ENCODE data around the gene LDAH.
"Not testable (repeated sequence)": the region's sequence is repeated elsewhere in the genome, so short reads cannot be mapped to it uniquely, and the experiment has no call there.

LDAH gene

GRCh38 chr2:20725782-20726181, 97.1 kb downstream of the LDAH start:
- TF ChIP-seq CTCF (conservative IDR thresholded peaks at IDR 0.05; ENCODE audit: low read length): no peak
- no peak overlapping the region for H3K4me3 ChIP-seq (ENCODE audit: low read length)
- no peak for DNase-seq (ENCODE audit: low read depth)

DNA sequence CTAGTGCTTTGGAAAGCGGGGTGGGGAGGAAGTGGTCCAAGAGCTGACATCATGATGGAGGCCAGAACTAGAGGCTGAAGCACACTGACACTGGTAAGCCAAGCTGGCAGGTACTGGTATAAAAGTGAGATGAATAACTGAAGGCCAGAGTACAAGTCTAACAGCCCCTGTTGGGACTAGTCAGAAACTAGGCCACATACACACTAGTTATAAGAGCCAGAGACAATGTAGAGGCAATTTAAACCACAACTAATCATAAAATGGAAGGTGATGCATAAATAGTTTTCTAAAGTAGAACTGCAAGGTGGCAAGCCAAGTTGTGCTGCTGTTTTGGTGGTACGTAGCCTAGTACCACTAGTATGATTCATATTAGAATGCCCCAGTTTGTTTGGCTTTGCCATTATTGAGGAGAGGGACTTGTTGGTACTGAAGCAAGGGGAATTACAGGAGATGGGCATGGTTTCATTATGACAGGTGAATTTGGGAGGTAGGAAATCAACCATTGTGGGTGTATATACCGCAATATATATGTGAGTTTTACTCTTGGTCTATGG, 98.3 kb downstream of the LDAH start:
- TF ChIP-seq CTCF (conservative IDR thresholded peaks at IDR 0.05; ENCODE audit: low read length): no peak
- no peak for DNase-seq (ENCODE audit: low read depth)
- no peak overlapping the region for H3K4me3 ChIP-seq (ENCODE audit: low read length)

DNA sequence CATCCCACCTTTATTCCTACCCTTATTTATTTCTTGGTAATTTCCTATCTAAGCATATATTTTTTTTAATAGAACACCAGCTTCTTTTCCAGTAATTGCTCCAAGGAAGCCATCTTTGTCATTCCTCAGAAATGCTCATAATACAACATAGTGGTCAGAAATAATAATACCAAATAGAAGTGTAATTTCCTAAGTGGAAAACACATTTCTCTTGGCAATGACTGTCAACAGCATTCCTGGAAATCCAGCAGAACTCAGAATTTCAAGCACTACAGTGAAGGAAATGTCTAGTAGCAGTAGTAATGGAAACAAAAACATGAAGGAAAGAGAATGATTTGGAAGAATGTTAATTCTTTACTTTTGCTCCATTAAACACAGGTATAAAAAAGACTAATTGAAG, 99.4 kb downstream of the LDAH start:
- TF ChIP-seq CTCF (conservative IDR thresholded peaks at IDR 0.05; ENCODE audit: low read length): no peak
- no peak overlapping the region for H3K4me3 ChIP-seq (ENCODE audit: low read length)
- peak; percentile 61 for DNase-seq (ENCODE audit: low read depth)

- peak; percentile 20 for DNase-seq (ENCODE audit: low read depth)
- no peak for TF ChIP-seq CTCF (conservative IDR thresholded peaks at IDR 0.05; ENCODE audit: low read length)
- no peak overlapping the region for H3K4me3 ChIP-seq (ENCODE audit: low read length)
These were observed 100.2 kb downstream of the LDAH start for GRCh38 chr2:20722592-20723240.

GRCh38 chr2:20717641-20718040, 105.3 kb downstream of the LDAH start:
- no peak for DNase-seq (ENCODE audit: low read depth)

GRCh38 chr2:20716164-20716563, 106.7 kb downstream of the LDAH start:
- not testable (repeated sequence) for H3K4me3 ChIP-seq (ENCODE audit: low read length); DNase-seq (ENCODE audit: low read depth)

More at GRCh38 chr2:20717641-20718040, 105.3 kb downstream of the LDAH start:
- TF ChIP-seq CTCF (conservative IDR thresholded peaks at IDR 0.05; ENCODE audit: low read length): no peak
- no peak overlapping the region for H3K4me3 ChIP-seq (ENCODE audit: low read length)

DNA sequence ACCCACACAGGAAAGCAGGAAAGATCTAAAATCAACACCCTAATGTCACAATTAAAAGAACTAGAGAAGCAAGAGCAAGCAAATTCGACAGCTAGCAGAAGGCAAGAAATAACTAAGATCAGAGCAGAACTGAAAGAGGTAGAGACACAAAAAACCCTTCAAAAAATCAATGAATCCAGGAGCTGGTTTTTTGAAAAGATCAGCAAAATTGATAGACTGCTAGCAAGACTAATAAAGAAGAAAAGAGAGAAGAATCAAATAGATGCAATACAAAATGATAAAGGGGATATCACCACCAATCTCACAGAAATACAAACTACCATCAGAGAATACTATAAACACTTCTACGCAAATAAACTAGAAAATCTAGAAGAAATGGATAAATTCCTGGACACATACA, 108.5 kb downstream of the LDAH start:
- not testable (repeated sequence) for H3K4me3 ChIP-seq (ENCODE audit: low read length); DNase-seq (ENCODE audit: low read depth)

DNA sequence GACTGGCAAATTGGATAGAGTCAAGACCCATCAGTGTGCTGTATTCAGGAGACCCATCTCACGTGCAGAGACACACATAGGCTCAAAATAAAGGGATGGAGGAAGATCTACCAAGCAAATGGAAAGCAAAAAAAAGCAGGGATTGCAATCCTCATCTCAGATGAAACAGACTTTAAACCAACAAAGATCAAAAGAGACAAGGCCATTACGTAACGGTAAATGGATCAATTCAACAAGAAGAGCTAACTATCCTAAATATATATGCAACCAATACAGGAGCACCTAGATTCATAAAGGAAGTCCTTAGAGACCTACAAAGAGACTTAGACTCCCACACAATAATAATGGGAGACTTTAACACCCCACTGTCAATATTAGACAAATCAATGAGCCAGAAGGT, 109.3 kb downstream of the LDAH start:
- H3K4me3 ChIP-seq (ENCODE audit: low read length); DNase-seq (ENCODE audit: low read depth): not testable (repeated sequence)

- not testable (repeated sequence) for DNase-seq (ENCODE audit: low read depth); H3K4me3 ChIP-seq (ENCODE audit: low read length)
These were observed 111.3 kb downstream of the LDAH start for GRCh38 chr2:20711641-20712040.

All from AG10803 (cell line).